Measurements from ENCODE around the gene RXRA.

The RXRA gene

DNA sequence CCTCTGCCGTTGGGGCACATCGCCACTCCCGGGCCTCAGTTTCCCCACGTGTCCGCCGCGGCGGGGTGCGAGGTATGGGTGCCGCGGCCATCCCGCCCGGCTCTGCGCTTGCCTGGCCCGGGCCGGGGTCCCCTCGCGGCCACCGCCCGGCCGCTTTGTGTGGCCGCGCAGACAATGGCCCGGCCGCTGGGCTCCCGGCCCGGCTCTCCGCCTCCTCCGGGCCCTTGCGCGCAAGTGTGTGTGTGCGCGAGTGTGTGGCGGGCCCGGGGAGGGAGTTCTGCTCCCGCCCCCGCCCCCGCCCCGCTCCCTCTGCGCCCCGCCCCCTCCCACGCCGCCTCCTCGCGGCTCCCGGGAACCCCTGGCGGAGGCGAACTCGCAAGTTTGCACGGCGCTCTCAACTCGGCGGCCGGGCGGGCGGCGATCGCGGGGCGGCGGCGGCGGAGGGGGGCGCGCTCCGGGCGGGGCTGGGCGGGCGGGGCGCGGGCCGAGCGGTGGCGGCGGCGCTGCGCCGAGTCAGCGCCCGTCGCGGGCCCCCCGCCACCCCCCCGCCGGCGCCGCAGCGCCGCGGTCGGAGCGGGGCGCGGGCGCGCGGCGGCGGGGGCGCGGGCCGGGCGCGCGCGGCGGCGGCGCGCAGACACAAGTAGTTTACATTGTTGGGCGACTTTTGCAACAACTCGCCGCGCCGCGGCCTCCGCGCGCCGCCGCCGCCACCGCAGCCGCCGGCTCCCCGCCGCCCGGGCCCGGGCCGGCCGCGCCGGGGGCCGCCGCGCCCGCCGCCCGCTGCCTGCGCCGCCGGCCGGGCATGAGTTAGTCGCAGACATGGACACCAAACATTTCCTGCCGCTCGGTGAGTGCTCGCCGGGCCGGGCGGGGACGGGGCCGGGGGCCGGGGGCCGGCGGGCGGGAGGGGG, at the start of gene RXRA:
Gene RXRA, plus strand, starts transcription at position 643 of the 911 bp plus-strand sequence. Its CDS starts 177 bp downstream, at position 820.
- DNase-seq: peak; percentile 81

GRCh38 chr9:134278286-134278685, 48.0 kb upstream of the RXRA start:
- no peak for DNase-seq

DNA sequence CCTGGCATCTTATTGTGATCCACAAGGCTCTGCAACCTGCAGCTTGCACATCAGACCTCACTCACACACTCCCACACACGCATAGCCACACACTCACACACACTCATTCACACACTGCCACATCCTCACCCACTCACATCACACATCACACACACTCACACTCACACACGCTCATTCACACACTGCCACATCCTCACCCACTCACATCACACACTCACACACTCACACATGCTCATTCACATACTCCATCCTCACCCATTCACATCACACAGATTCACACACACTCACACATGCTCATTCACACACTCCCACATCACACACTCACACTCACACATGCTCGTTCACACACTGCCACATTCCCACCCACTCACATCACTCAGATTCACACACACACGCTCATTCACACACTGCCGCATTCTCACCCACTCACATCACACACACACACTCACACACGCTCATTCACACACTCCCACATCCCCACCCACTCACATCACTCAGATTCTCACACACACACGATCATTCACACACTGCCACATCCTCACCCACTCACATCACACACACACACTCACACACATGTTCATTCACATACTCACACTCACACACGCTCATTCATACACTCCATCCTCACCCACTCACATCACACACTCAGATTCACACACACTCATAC, 47.1 kb upstream of the RXRA start:
- DNase-seq: no peak

DNA sequence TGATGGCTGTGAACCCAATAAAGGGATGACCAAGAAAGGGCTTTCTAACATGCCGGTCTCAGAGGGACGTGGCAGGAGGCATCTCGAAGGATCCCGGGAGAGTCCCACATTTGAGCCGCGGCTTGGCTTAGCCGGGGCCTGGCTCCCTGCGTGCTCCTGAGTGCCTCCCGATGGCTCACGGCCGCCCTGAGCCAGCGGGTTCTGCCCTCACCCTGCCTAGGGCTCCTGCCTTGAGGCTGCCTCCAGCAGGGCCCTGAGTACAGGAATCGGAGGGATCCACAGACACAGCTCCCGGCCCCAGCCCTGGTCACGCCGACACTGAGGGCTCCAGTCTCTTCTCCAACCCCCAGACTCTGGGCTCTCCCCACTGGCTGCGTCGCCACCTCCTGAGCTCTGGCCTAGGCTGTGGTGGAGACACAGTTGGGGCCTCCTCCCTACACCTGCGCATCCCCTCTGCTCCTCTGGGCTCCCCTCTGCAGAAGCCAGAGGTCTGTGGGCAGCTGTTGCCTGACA, 44.1 kb upstream of the RXRA start:
- DNase-seq: no peak

- DNase-seq: no peak
Measured at GRCh38 chr9:134283111-134283515, 43.1 kb upstream of the RXRA start.

DNA sequence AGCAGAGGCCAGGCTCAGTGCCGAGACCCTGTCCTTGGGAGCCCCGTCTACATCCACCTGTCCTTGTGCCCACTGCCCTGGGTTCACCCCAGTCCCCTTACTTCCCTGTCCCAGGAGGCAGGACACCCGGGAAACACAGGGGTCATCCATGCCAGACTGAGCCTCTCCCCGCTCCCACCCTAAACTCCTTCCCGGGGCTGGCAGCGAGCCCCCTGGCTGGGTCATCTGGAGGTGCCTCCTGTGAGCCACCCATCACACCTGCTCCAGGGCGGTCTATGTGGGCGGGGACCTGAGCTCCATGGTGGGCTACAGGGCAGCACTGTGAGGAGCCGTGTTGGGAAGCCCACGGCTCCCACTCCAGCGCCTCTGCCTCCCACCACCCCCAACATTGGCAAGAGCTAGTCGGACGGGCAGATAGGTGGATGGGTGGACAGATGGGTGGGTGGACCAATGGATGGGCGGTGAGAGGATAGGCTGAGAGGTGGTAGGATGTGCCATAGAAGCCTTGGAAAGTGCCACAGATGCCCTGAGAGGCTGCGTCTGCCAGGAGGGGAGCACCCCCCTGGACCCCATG, 42.5 kb upstream of the RXRA start:
- no peak for DNase-seq

DNA sequence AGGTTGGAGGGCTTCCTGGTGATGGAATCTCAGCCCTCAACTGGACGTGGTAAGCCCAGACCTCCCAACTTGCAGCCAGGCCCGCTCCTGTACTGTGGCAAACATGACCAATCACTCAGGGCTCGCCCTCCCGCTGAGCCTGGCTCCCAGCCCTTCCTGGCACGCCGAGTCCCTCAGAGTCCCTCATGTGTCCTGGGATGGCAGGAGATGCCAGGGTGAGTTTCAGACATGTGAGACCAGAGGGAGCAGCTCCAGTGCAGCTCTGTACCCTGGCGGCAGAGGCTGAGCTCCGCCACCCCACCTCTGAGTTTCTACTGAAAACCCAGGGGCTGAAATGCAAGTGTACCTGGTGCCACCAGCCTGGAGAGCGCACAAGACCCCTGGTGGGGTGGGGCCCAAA, 42.0 kb upstream of the RXRA start:
- DNase-seq: no peak

DNA sequence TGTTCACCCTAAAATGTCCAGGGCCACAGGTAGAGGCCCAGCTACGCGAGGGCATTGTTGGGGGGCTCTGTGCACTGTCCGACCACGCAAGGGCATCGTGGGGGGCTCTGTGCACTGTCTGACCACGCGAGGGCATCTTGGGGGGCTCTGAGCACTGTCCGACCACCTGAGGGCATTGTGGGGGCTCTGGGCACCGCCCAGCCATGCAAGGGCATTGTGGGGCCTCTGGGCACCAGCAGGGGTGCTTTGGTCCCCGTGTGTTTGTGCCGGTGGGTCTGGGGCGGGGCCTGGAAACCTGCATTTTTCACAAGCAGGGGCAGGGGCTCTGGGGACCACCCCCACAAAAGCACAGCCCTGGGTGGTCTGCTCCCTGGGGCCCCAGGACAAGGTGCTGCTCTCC, 41.5 kb upstream of the RXRA start:
- no peak for DNase-seq

GRCh38 chr9:134285215-134285845, 40.9 kb upstream of the RXRA start:
- DNase-seq: no peak

DNA sequence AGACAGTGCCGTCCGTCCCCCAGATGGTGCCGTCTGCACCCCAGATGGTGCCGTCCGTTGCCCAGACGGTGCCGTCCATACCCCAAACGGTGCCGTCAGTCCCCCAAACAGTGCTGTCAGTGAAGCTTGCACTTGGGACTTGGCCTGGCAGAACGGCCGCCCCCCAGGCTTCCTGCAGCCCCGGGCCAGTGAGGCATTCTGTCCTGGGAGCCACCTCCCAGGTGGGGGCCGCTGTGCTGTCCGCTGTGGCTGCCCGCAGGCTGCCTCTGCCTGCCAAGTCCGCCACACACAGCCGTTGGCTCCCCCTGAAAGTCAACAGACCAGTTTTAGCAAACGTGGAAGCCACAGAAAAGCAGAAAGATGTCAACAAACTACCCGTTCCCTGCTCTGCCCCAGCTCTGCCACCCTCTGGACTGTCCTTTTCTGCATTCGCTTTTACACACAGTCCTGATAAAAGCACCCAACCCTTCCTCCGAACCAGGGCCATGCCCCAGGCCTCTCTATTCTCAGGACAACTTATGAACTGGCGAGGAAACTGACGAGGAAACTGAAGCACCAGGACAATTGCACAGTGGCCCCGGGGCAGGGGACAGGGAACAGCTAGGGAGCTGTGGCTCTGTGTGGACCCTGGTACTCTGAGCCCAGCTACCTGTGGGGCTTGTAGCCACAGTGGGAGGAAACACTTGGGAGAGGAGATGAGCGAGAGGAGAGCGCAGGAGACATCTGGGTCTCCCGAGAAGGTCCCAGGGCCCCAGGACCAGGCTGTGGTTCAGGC, 39.6 kb upstream of the RXRA start:
- no peak for DNase-seq

DNA sequence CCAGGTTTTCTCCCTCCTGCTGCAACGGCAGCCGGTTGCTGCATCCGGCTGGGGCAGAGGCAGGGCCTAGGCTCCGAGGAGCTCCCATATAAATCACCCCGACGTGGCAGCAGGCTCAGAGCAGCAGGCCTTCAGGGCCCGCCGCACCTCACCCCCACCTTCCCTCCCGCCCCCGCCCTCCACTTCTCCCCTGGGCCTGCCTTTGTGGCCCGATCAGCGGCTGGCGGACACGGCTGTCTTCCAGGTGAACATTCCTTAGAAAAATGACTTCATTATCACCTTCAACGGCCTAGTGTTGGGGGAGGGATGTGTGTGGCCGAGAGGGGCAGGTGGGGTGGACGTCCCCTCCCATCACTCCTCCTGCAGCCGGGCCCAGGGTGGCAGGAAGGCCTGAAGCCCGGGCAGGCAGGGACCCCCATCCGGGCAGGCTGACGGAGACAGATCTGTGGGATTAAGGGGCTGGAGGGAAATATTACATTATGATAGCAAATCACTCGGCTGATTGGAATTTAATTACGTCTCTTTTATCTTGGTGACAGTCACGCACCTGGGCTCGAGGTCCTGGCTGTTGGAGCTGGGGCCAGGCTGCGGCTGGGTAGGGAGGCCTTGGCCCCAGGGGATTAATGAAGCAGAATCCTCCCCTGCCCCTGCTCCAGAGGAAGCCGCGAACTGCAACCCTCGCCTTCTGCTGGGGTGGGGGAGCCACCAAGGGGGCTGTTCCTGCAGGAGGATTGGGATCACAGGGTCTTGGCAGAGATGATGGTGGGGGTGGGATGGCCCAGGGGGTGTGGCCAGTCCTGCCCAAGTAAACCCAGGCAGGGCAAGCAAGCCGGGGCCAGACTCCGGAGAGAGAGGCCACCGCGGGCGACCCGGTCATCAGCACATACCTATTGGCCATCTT, 38.4 kb upstream of the RXRA start:
- DNase-seq: no peak

DNA sequence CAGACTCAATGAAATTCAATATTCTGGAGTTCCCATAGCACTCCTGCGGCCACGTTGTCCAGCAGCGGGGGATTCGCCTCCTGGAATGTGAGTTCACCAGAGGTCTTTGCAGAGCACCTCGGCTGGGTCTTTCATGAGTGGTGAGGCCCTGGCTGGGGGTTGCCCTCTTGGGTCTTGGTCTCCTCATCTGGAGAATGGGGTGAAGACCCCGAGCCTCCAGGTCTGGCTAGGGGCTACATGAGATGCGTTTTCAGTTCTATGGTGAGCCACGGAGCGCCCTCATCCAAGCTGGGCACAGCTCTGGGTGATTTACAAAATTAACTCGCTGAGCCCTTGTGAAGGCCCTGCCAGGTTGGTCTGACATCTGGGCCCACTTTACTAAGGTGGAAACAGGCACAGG, 37.5 kb upstream of the RXRA start:
- DNase-seq: no peak

GRCh38 chr9:134289241-134289875, 36.9 kb upstream of the RXRA start:
- no peak for DNase-seq

DNA sequence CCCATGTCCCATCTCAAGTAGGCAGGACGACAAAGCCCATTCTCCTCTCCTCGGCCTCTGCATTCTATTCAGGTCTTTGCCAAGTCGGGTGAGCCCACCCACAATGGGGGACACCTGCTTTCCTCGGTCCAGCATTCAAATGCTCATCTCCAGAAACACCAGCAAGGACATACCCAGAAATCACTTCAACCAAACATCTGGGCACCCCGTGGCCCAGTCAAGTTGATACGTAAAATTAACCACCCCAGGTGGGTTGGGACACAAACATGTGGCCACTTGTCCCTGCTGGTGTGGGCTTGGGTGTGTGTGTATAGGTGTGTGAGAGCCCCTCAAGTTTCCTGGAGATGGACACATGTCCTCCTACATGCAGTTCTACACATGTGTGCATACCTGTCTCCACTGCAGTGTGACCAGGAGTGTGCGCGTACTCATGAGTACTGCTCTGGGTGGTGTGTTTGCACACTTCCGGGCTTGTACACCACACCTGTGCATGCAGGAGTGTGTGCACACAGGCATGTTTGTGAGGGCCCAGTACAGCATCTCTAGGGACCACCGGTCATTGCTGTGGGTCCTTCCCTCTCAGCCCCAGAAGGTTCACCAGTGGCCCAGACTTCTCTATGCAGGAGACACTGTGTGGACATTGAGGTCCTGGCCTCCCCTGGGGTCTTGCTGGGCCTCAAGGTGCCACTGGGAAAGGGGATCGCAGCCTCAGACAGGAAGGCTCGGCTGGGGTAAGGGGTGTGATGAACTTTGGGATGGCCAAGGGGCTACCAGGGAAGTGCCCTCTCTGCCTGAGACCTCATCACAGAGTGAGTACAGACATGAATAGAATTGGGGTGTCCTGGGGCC, 35.4 kb upstream of the RXRA start:
- no peak for DNase-seq

GRCh38 chr9:134291452-134291881, 34.8 kb upstream of the RXRA start:
- DNase-seq: no peak

DNA sequence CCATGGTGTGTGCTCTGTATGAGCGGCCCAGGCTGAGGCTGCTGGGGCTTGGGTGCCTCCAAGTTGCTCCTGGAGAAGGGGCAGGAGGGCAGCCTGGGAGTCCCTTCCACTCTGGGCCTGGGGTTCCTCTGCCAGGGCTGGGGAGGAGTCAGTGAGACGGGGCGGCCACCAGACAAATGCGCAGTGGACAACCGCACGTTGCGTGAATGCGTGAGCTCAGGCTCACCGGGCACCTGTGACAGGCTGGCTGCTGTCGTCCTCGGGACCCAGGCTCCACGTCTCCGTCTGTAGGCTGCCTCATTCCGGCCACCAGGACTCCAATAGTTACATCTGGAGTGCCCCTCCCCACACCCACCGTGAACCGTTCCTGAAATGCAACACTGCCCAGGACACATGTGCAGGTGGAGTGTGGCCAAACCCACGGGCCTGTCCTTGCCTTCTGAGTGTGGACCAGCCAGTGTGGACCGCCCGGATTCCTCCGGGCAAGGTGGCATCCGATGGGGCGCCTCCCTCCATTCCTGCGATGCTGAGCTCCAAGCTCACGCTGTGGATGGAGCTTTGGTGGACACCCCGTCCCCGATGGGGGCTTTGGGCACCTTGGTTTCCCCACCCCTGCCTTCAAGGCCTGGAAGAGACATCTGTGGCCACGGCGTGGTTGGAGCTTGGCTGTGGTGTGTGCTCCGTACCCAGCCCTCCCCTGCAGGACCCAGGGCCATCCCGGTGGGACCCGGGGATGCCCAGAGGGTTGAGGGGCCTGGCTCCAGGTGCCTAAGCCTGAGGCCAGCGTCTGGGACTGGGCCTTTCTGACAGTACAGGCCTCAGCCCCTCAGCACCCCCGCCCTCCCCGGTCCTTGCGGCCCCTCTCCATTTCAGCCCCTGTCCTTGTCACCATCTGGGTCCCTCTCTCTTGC, 34.0 kb upstream of the RXRA start:
- no peak for DNase-seq

DNA sequence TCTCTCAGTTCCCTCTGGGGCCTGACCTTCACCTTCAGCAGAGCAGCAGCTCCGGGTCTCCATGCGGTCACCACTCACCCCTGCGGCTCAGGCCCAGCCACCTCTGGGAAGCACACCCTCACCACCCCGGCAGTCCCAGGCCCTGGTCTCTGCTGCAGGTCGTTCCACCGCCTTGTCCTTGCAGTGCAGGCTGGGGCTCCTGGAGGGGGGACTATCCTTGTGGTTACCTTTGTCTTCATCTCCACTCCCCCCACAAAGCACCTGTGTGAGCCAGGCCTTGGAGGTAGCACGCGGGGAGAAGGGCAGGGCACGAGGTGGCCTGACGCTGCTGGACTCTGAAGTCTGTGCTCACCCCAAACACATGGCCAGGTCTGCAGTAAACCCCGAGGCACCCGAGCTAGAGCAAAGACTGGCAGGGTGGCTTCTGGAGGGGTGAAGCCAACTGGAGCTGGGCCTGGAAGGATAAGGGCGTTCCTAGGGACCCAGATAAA, 33.2 kb upstream of the RXRA start:
- DNase-seq: no peak

DNA sequence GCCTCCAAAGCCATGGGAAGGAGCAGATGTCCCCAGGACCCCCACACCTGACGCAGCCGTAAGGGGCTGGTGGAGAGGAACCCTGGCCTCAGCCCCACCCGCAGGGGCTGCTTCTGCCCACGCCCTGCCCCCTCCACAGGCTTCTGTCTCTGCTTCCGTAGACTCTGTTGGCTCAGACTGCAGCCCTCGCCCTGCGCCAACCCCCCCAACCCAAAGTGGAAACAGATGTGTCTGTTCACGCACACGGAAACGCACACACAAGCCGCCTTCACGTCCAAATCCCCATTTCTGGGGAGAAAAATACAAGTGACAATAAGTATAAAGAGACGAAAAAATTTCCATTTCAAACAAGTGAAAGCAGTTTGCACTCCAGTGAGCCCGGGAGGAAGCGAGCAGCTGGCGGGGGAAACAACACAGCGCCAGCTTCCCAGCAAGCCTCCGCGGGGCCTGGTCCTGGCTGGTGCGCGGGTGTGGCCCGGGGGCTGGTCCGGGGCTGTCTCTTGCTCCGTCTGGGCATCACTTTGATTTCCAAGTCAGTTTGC, 32.6 kb upstream of the RXRA start:
- DNase-seq: no peak
